ENCODE measurements around the gene SMPDL3A.

The SMPDL3A gene

GRCh38 chr6:122799916-122800686 is 11.0 kb downstream of the SMPDL3A start:
- ChIA-PET CTCF (interaction anchor here (1.6 to 6.2 kb wide), 2 partner anchors 11 to 39 kb away, joined by 5 to 25 read pairs; partner anchors contain the start of gene SMPDL3A), POLR2A (no interaction called here)
- TF ChIP-seq CTCF (IDR thresholded peaks at IDR 0.05; ENCODE audit: control extremely low read depth, extremely low read depth, low read depth, missing control alignments): no peak
- DNase-seq (ENCODE audit: extremely low spot score): no peak

- ChIA-PET POLR2A (no interaction called here), CTCF (interaction anchor here (1.1 to 6.2 kb wide), 5 partner anchors 8 to 38 kb away, joined by 3 to 25 read pairs (median 4); partner anchors contain the start of gene SMPDL3A)
- no peak for DNase-seq (ENCODE audit: extremely low spot score)
- no peak for TF ChIP-seq CTCF (IDR thresholded peaks at IDR 0.05; ENCODE audit: control extremely low read depth, extremely low read depth, low read depth, missing control alignments)
Measured at GRCh38 chr6:122800906-122801305, 11.8 kb downstream of the SMPDL3A start.

- no peak for DNase-seq (ENCODE audit: extremely low spot score)
- ChIA-PET POLR2A (no interaction called here), CTCF (interaction anchor here (1.1 to 6.2 kb wide), 5 partner anchors 8 to 38 kb away, joined by 3 to 25 read pairs (median 4); partner anchors contain the start of gene SMPDL3A)
- TF ChIP-seq CTCF (IDR thresholded peaks at IDR 0.05; ENCODE audit: control extremely low read depth, extremely low read depth, low read depth, missing control alignments): no peak
Measured at GRCh38 chr6:122801397-122801796, 12.3 kb downstream of the SMPDL3A start.

DNA sequence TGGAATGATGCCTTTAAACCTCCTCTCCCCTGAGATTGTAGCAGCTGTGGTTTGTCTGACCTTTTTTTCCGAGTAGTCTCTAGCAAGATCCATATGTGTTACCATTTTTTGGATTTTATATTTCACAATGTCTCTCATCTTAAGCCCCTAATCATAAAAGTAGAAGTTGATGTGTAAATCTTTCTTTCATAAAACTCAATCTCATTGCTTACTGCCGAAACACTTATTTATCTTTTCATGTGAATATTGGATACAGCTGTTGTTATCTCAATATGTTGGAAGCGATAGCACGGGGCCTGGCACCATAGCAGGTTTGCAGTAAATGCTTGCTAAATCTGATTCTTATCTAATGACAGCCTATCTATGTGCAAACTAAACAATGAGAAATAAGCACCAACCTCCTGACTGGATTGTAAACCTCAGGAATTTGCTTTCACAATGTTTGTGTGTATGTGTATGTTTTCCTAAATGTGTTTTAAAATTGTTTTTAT is 14.2 kb downstream of the SMPDL3A start:
- no peak for TF ChIP-seq CTCF (IDR thresholded peaks at IDR 0.05; ENCODE audit: control extremely low read depth, extremely low read depth, low read depth, missing control alignments)
- ChIA-PET CTCF (no interaction called here), POLR2A (no interaction called here)
- no peak for DNase-seq (ENCODE audit: extremely low spot score)

DNA sequence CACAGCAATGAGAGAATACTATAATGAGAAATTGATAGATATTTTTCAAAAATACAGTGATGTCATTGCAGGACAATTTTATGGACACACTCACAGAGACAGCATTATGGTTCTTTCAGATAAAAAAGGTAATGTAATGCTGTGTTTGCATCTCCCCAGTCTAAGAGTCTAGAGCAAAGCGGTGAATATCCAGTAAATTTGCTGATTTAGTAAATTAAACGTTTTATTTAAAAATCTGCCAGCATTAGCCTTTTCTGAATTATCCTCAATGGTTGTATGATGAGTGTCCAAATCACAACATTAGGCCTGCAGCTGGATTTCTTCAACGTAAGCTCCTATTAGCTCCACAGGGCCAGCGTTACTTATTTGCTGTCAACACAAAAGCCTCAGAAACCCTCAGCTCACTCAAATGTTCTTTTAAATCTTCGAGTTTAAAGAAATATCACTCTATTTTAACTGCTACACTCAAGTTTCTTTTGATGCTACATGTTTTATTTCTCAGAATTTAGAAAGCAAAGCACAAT is 16.0 kb downstream of the SMPDL3A start:
- TF ChIP-seq CTCF (IDR thresholded peaks at IDR 0.05; ENCODE audit: control extremely low read depth, extremely low read depth, low read depth, missing control alignments): no peak
- no peak for DNase-seq (ENCODE audit: extremely low spot score)
- ChIA-PET POLR2A (no interaction called here), CTCF (interaction anchor here (0.9 to 1.2 kb wide), 3 partner anchors 8 to 34 kb away, joined by 3 to 5 read pairs (median 4); no protein-coding TSS in a partner anchor)

GRCh38 chr6:122806291-122806690 is 17.2 kb downstream of the SMPDL3A start:
- DNase-seq (ENCODE audit: extremely low spot score): no peak
- CTCF ChIA-PET: interaction anchor here (1.3 kb wide), 1 partner anchor 63 kb away, joined by 4 read pairs; no protein-coding TSS in a partner anchor
- POLR2A ChIA-PET: no interaction called here
- TF ChIP-seq CTCF (IDR thresholded peaks at IDR 0.05; ENCODE audit: control extremely low read depth, extremely low read depth, low read depth, missing control alignments): no peak

Measured in GM10248 (cell line).